Caco-2 (cell line): ENCODE measurements around the gene RASGRF2. TPM values are rescaled to one million over a fixed set of nuclear protein-coding genes. Genes with fewer than 3 reads are reported as not detected.

Experiments used
- Bru-seq: library from RNA; stranded (reverse); fragments of 400-500 nt; gene quantifications from one replicate; lab custom pipeline; 2021; lab: Mats Ljungman, UMichigan
- BruChase-seq, 2 experiments: library from RNA; stranded (reverse); fragments of 400-500 nt; gene quantifications; one replicate each; lab custom pipeline; 2021; lab: Mats Ljungman, UMichigan
- BruUV-seq: library from RNA; stranded (reverse); fragments of 400-500 nt; replicated peaks from 2 replicates; lab custom pipeline; 2021; lab: Mats Ljungman, UMichigan
- CTCF ChIA-PET: fragments of 300-600 bp; sonication (Branson Sonifier 250); formaldehyde crosslinking; loops from one replicate; lab custom pipeline; 2022; ENCODE audit warnings: antibody characterized with exemption; lab: Charles Lee
- POLR2A ChIA-PET: fragments of 300-600 bp; sonication (Branson Sonifier 250); formaldehyde crosslinking; loops from one replicate; lab custom pipeline; 2022; ENCODE audit warnings: antibody characterized with exemption; lab: Charles Lee
- DNase-seq, 2 experiments: peaks; one replicate each; pipeline versions ENCODE4 v3.0.0 to v3.0.0-alpha.2; 2020 to 2022
- H3K27me3 ChIP-seq: replicated peaks from 2 replicates; pipeline ENCODE4 v1.6.0; 2011; ENCODE audit warnings: low read length; ENCODE audit not compliant: control insufficient read depth, insufficient read depth
- H3K36me3 ChIP-seq: 2 replicates; pipeline ENCODE4 v1.5.1; 2011; ENCODE audit warnings: low read length; ENCODE audit not compliant: control insufficient read depth, insufficient read depth
- H3K4me1 ChIP-seq: fragments of 250-450 bp; sonication (Bioruptor Pico); 2 replicates; pipeline ENCODE4 v1.5.1; 2020; ENCODE audit warnings: mild to moderate bottlenecking
- H3K4me3 ChIP-seq: 2 replicates; pipeline ENCODE4 v1.5.1; 2011; ENCODE audit warnings: low read depth, mild to moderate bottlenecking, control low read depth, low read length
- H3K9me3 ChIP-seq: fragments of 250-450 bp; sonication (Bioruptor Pico); 2 replicates; pipeline ENCODE4 v1.5.1; 2020; ENCODE audit warnings: mild to moderate bottlenecking, moderate library complexity
- H3K27ac Mint-ChIP-seq: one replicate; pipeline ENCODE4 v1.8.0; 2022; ENCODE audit warnings: mixed read lengths; ENCODE audit not compliant: unreplicated experiment
- H3K27me3 Mint-ChIP-seq: one replicate; pipeline ENCODE4 v1.8.0; 2022; ENCODE audit warnings: mixed read lengths; ENCODE audit not compliant: insufficient read depth, unreplicated experiment
- H3K36me3 Mint-ChIP-seq: one replicate; pipeline ENCODE4 v1.8.0; 2022; ENCODE audit warnings: mild to moderate bottlenecking, mixed read lengths; ENCODE audit not compliant: insufficient read depth, unreplicated experiment
- H3K4me1 Mint-ChIP-seq: one replicate; pipeline ENCODE4 v1.8.0; 2022; ENCODE audit warnings: low read depth, mixed read lengths; ENCODE audit not compliant: unreplicated experiment
- H3K4me3 Mint-ChIP-seq: one replicate; pipeline ENCODE4 v1.8.0; 2022; ENCODE audit warnings: mild to moderate bottlenecking, moderate library complexity, mixed read lengths; ENCODE audit not compliant: unreplicated experiment
- H3K9me3 Mint-ChIP-seq: one replicate; pipeline ENCODE4 v1.8.0; 2022; ENCODE audit warnings: mixed read lengths; ENCODE audit not compliant: unreplicated experiment
- intact Hi-C: fragments of 100-400 bp; cut with micrococcal nuclease; formaldehyde crosslinking; loops from one replicate; pipeline ENCODE4 v1.10.0; 2022; ENCODE audit not compliant: unreplicated experiment
- long read RNA-seq: library from polyadenylated mRNA; stranded (forward); transcript quantifications from one replicate; pipeline ENCODE4 v2.0.0, GENCODE V29; 2022
- total RNA-seq: library from RNA; stranded (reverse); gene quantifications from 2 replicates; pipeline ENCODE4 v1.2.3, GENCODE V29; 2022
- TF ChIP-seq, protein P1 (sequence below), 2 experiments: fragments of 200-600 bp in 1 of 2; IDR thresholded peaks; 1 replicate in 1 of 2; 2 replicates in 1 of 2; pipeline versions ENCODE4 v1.5.1 to v1.8.0; 2011 to 2022; ENCODE audit warnings: antibody characterized with exemption in 1 of 2, control low read depth in 1 of 2, inconsistent platforms in 1 of 2, low read depth in 1 of 2, low read length in 1 of 2, mild to moderate bottlenecking in 1 of 2, moderate library complexity in 1 of 2; ENCODE audit not compliant: insufficient read depth in 1 of 2, severe bottlenecking in 1 of 2, unreplicated experiment in 1 of 2

The RASGRF2 gene, protein sequence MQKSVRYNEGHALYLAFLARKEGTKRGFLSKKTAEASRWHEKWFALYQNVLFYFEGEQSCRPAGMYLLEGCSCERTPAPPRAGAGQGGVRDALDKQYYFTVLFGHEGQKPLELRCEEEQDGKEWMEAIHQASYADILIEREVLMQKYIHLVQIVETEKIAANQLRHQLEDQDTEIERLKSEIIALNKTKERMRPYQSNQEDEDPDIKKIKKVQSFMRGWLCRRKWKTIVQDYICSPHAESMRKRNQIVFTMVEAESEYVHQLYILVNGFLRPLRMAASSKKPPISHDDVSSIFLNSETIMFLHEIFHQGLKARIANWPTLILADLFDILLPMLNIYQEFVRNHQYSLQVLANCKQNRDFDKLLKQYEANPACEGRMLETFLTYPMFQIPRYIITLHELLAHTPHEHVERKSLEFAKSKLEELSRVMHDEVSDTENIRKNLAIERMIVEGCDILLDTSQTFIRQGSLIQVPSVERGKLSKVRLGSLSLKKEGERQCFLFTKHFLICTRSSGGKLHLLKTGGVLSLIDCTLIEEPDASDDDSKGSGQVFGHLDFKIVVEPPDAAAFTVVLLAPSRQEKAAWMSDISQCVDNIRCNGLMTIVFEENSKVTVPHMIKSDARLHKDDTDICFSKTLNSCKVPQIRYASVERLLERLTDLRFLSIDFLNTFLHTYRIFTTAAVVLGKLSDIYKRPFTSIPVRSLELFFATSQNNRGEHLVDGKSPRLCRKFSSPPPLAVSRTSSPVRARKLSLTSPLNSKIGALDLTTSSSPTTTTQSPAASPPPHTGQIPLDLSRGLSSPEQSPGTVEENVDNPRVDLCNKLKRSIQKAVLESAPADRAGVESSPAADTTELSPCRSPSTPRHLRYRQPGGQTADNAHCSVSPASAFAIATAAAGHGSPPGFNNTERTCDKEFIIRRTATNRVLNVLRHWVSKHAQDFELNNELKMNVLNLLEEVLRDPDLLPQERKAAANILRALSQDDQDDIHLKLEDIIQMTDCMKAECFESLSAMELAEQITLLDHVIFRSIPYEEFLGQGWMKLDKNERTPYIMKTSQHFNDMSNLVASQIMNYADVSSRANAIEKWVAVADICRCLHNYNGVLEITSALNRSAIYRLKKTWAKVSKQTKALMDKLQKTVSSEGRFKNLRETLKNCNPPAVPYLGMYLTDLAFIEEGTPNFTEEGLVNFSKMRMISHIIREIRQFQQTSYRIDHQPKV (N-terminal part only)
- total RNA-seq (23.1 and 23.5 TPM in 2 replicates), Bru-seq, nascent RNA (percentile 75 among the genes with signal in this experiment), BruChase-seq, experiment 1, labeled RNA remaining after a 2-hour chase (percentile 67 among the genes with signal in this experiment), BruChase-seq, experiment 2, labeled RNA remaining after a 6-hour chase (percentile 65 among the genes with signal in this experiment)
- long read RNA-seq, full-length matches to known transcripts: 1 of 14 reads
- long read RNA-seq, partial matches to known transcripts: 9 of 14 reads
- long read RNA-seq, other reads (novel, unspliced or antisense): 4 of 14 reads

DNA sequence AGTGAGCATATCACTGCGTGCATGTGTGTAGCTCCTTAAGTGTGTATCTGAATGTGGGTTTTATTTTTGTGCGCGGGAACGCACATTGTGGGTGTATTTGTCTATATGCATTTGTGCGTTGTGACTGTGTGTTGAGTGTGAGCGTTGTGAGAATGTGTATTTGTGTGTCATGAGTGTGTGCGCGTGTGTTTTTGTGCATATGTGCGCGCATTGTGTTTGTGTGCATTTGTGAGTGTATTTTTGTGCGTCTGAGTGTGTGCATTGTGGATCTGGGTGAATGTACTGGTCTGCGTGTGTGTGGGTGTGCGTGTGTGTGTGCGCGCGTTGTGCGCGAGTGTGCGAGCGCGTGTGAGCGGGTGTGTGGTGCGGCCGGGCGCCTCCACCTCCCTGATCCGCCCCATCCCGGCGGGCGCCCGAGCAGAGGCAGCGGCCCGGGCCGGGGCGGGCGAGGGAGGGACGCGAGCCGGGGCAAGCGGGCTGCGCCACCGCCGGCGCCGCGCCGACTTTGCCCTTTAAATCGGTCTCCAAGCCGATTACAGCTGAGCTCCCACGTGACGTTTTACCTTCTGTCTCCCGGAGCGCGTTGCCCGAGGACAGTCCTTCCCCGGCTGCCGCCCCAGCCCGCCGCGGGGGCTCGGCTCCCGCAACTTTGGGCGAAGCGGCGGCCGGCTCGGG is at the start of gene RASGRF2:
Gene RASGRF2 (plus strand): TSS at position 596 of the 675 bp plus-strand sequence. CDS start 376 bp downstream, outside the sequence.
- no peaks in the 10 kb centered on the region for H3K9me3 Mint-ChIP-seq
- H3K27ac Mint-ChIP-seq: peak within 1 kb of the TSS; percentile 26
- intact Hi-C loops: loop anchor here (2.0 to 10.0 kb wide), 5 partner anchors 62 to 339 kb away; no protein-coding TSS in a partner anchor
- POLR2A ChIA-PET: no interaction called here
- TF ChIP-seq, protein P1, sequence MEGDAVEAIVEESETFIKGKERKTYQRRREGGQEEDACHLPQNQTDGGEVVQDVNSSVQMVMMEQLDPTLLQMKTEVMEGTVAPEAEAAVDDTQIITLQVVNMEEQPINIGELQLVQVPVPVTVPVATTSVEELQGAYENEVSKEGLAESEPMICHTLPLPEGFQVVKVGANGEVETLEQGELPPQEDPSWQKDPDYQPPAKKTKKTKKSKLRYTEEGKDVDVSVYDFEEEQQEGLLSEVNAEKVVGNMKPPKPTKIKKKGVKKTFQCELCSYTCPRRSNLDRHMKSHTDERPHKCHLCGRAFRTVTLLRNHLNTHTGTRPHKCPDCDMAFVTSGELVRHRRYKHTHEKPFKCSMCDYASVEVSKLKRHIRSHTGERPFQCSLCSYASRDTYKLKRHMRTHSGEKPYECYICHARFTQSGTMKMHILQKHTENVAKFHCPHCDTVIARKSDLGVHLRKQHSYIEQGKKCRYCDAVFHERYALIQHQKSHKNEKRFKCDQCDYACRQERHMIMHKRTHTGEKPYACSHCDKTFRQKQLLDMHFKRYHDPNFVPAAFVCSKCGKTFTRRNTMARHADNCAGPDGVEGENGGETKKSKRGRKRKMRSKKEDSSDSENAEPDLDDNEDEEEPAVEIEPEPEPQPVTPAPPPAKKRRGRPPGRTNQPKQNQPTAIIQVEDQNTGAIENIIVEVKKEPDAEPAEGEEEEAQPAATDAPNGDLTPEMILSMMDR (IDR thresholded peaks at IDR 0.05; ENCODE audit: insufficient read depth in 1 of 2, low read depth in 1 of 2, low read length in 1 of 2, severe bottlenecking in 1 of 2, unreplicated experiment in 1 of 2): no peak
- peak within 1 kb of the TSS; percentile 78 for H3K4me3 ChIP-seq
- CTCF ChIA-PET: interaction anchor here (0.6 kb wide), 1 partner anchor 194 kb away, joined by 3 read pairs; no protein-coding TSS in a partner anchor
- no peaks in the 10 kb centered on the region for H3K27me3 ChIP-seq
- H3K36me3 Mint-ChIP-seq: no peaks in the 10 kb centered on the region
- peaks cover 3% of the 10 kb centered on the region for H3K27me3 Mint-ChIP-seq
- H3K36me3 ChIP-seq: no peaks in the 10 kb centered on the region
- H3K9me3 ChIP-seq: no peaks in the 10 kb centered on the region
- TSS peak; percentile 50 for BruUV-seq
- peaks cover 13% of the 10 kb centered on the region for H3K4me1 Mint-ChIP-seq
- H3K4me3 Mint-ChIP-seq: peak within 1 kb of the TSS; percentile 78
- H3K4me1 ChIP-seq: peaks cover 37% of the 10 kb centered on the region
- DNase-seq: peak; percentile 78 to 80

DNA sequence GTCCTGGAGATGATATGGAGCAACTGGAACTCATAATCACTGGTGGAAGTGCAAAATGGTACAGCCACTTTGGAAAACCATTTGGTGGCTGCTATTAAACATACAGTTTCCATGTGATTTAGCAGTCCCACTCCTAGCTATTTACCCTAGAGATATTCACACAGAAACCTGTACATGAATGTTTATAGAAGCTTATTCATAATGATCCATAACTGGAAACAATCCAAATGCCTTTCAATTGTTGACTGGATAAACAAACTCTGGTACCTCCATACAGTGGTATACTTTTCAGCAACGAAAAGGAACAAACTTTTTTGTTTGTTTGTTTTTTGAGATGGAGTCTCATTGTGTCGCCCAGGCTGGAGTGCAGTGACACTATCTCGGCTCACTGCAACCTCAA is 47.7 kb upstream of the RASGRF2 start:
- H3K4me3 Mint-ChIP-seq: no peak overlapping the region
- H3K36me3 ChIP-seq: no peaks in the 10 kb centered on the region
- intact Hi-C loops: no loop called here
- H3K36me3 Mint-ChIP-seq: no peaks in the 10 kb centered on the region
- H3K27me3 Mint-ChIP-seq: no peaks in the 10 kb centered on the region
- no peaks in the 10 kb centered on the region for H3K9me3 ChIP-seq
- no peak for DNase-seq
- H3K27me3 ChIP-seq: no peaks in the 10 kb centered on the region
- POLR2A ChIA-PET: no interaction called here
- no peak overlapping the region for H3K27ac Mint-ChIP-seq
- CTCF ChIA-PET: no interaction called here
- BruUV-seq: no TSS peak
- TF ChIP-seq, protein P1 (IDR thresholded peaks at IDR 0.05; ENCODE audit: insufficient read depth in 1 of 2, low read depth in 1 of 2, low read length in 1 of 2, severe bottlenecking in 1 of 2, unreplicated experiment in 1 of 2): no peak
- no peaks in the 10 kb centered on the region for H3K9me3 Mint-ChIP-seq
- H3K4me1 ChIP-seq: no peaks in the 10 kb centered on the region
- H3K4me1 Mint-ChIP-seq: no peaks in the 10 kb centered on the region
- H3K4me3 ChIP-seq: no peak overlapping the region
